CD8-positive, alpha-beta memory T cell (primary cell): ENCODE measurements around the gene FAM184B. TPM values are rescaled to one million over a fixed set of nuclear protein-coding genes. Genes with fewer than 3 reads are reported as not detected.

ENCODE experiments used
- CTCF ChIA-PET: fragments of 350-600 bp; sonication (Branson Sonifier 250); formaldehyde crosslinking; loops from one replicate; lab custom pipeline; 2021; ENCODE audit warnings: antibody characterized with exemption; lab: Charles Lee
- POLR2A ChIA-PET: fragments of 350-600 bp; sonication (Branson Sonifier 250); formaldehyde crosslinking; loops from one replicate; lab custom pipeline; 2021; ENCODE audit warnings: antibody characterized with exemption; lab: Charles Lee
- DNase-seq, 5 donors: peaks; one replicate each; pipeline versions ENCODE4 v3.0.0 to v3.0.0-alpha.2; 2020 to 2022; ENCODE audit warnings: mixed read lengths in 1 of 5
- H3K27ac ChIP-seq: one replicate; pipeline ENCODE4 v1.7.0; 2013; ENCODE audit warnings: low read depth, mild to moderate bottlenecking, low read length, moderate library complexity
- H3K27me3 ChIP-seq: 2 replicates; pipeline ENCODE4 v1.7.0; 2013; ENCODE audit warnings: low read length, mild to moderate bottlenecking; ENCODE audit not compliant: insufficient read depth, poor library complexity, severe bottlenecking
- H3K36me3 ChIP-seq: 2 replicates; pipeline ENCODE4 v1.7.0; 2013; ENCODE audit warnings: mild to moderate bottlenecking, low read length, moderate library complexity; ENCODE audit not compliant: insufficient read depth
- H3K4me1 ChIP-seq: 2 replicates; pipeline ENCODE4 v1.7.0; 2013; ENCODE audit warnings: mild to moderate bottlenecking, low read length, moderate library complexity; ENCODE audit not compliant: insufficient read depth
- H3K4me3 ChIP-seq: 2 replicates; pipeline ENCODE4 v1.7.0; 2013; ENCODE audit warnings: mild to moderate bottlenecking, low read length
- H3K9me3 ChIP-seq: 2 replicates; pipeline ENCODE4 v1.7.0; 2013; ENCODE audit warnings: mild to moderate bottlenecking, low read length
- H3K27ac Mint-ChIP-seq, 8 donors: one replicate each; pipeline ENCODE4 v1.8.0; 2020 to 2021; ENCODE audit warnings: mixed read lengths in 8 of 8, mild to moderate bottlenecking in 6 of 8, inconsistent platforms in 3 of 8, moderate library complexity in 3 of 8
- H3K27me3 Mint-ChIP-seq, 2 donors: one replicate each; pipeline ENCODE4 v1.8.0; 2020 to 2021; ENCODE audit warnings: mixed read lengths in 2 of 2, mild to moderate bottlenecking in 1 of 2, moderate library complexity in 1 of 2
- H3K36me3 Mint-ChIP-seq, 3 donors: one replicate each; pipeline ENCODE4 v1.8.0; 2020 to 2021; ENCODE audit warnings: mixed read lengths in 3 of 3, inconsistent platforms in 1 of 3, mild to moderate bottlenecking in 1 of 3
- H3K4me1 Mint-ChIP-seq, 3 donors: one replicate each; pipeline ENCODE4 v1.8.0; 2020 to 2021; ENCODE audit warnings: mixed read lengths in 3 of 3, inconsistent platforms in 1 of 3, mild to moderate bottlenecking in 1 of 3
- H3K4me3 Mint-ChIP-seq, 7 donors: one replicate each; pipeline ENCODE4 v1.8.0; 2020 to 2021; ENCODE audit warnings: mixed read lengths in 7 of 7, mild to moderate bottlenecking in 6 of 7, moderate library complexity in 4 of 7, inconsistent platforms in 2 of 7
- H3K9me3 Mint-ChIP-seq, 5 donors: one replicate each; pipeline ENCODE4 v1.8.0; 2020 to 2022; ENCODE audit warnings: mixed read lengths in 5 of 5, mild to moderate bottlenecking in 3 of 5, moderate library complexity in 2 of 5, inconsistent platforms in 1 of 5
- polyA plus RNA-seq: library from polyadenylated mRNA; unstranded; fragments of 300-500 nt; fragmentation: Illumina TruSeq; gene quantifications from one replicate; pipeline ENCODE4 v1.2.3, GENCODE V29; 2021
- total RNA-seq, 2 experiments: library from RNA; stranded (reverse); gene quantifications; one replicate each; pipeline ENCODE4 v1.2.3, GENCODE V29; 2021

The FAM184B gene
- total and polyA plus RNA-seq, 3 experiments from 2014 or later = 0.02 TPM; not detected in 2

- no peaks in the 10 kb centered on the region for H3K36me3 ChIP-seq
- no peak overlapping the region for H3K27ac Mint-ChIP-seq
- peaks cover 0 to 5% (median 3%) of the 10 kb centered on the region in 5 donors for H3K9me3 Mint-ChIP-seq
- H3K36me3 Mint-ChIP-seq = peaks cover 0 to 7% (median 0%) of the 10 kb centered on the region in 3 donors
- ChIA-PET POLR2A (no interaction called here), CTCF (no interaction called here)
- peaks cover 12 to 29% of the 10 kb centered on the region in 2 donors for H3K27me3 Mint-ChIP-seq
- no peaks in the 10 kb centered on the region for H3K27me3 ChIP-seq
- H3K4me1 Mint-ChIP-seq = no peaks in the 10 kb centered on the region
- H3K4me1 ChIP-seq = no peaks in the 10 kb centered on the region
- H3K4me3 Mint-ChIP-seq = no peak overlapping the region
- DNase-seq = no peak
- no peaks in the 10 kb centered on the region for H3K9me3 ChIP-seq
- H3K4me3 ChIP-seq = no peak overlapping the region
- no peak overlapping the region for H3K27ac ChIP-seq
These were observed 57.8 kb downstream of the FAM184B start for GRCh38 chr4:17723648-17724047.

GRCh38 chr4:17722356-17722700 lies 59.1 kb downstream of the FAM184B start:
- H3K4me3 Mint-ChIP-seq = no peak overlapping the region
- no peaks in the 10 kb centered on the region for H3K4me1 ChIP-seq
- no peaks in the 10 kb centered on the region for H3K9me3 ChIP-seq
- POLR2A ChIA-PET = no interaction called here
- H3K4me3 ChIP-seq = no peak overlapping the region
- no peak overlapping the region for H3K27ac Mint-ChIP-seq
- H3K36me3 ChIP-seq = no peaks in the 10 kb centered on the region
- peaks cover 12 to 28% of the 10 kb centered on the region in 2 donors for H3K27me3 Mint-ChIP-seq
- H3K27ac ChIP-seq = no peak overlapping the region
- no peaks in the 10 kb centered on the region for H3K27me3 ChIP-seq
- peaks cover 0 to 2% (median 0%) of the 10 kb centered on the region in 5 donors for H3K9me3 Mint-ChIP-seq
- no peak for DNase-seq
- H3K4me1 Mint-ChIP-seq = no peaks in the 10 kb centered on the region
- H3K36me3 Mint-ChIP-seq = peaks cover 0 to 2% (median 0%) of the 10 kb centered on the region in 3 donors
- CTCF ChIA-PET = no interaction called here

GRCh38 chr4:17721496-17722355 lies 59.7 kb downstream of the FAM184B start:
- Histone ChIP-seq H3K4me3 (no peak overlapping the region), H3K36me3 (no peaks in the 10 kb centered on the region), H3K9me3 (no peaks in the 10 kb centered on the region), H3K4me1 (no peaks in the 10 kb centered on the region), H3K27ac (no peak overlapping the region), H3K27me3 (no peaks in the 10 kb centered on the region)
- peaks cover 12 to 24% of the 10 kb centered on the region in 2 donors for H3K27me3 Mint-ChIP-seq
- no peak overlapping the region for H3K4me3 Mint-ChIP-seq
- peaks cover 0 to 2% (median 0%) of the 10 kb centered on the region in 5 donors for H3K9me3 Mint-ChIP-seq
- ChIA-PET CTCF (no interaction called here), POLR2A (no interaction called here)
- H3K4me1 Mint-ChIP-seq = no peaks in the 10 kb centered on the region
- no peak overlapping the region for H3K27ac Mint-ChIP-seq
- H3K36me3 Mint-ChIP-seq = no peaks in the 10 kb centered on the region
- DNase-seq = no peak

- H3K27ac Mint-ChIP-seq = no peak overlapping the region
- no peak for DNase-seq
- peaks cover 0 to 2% (median 0%) of the 10 kb centered on the region in 5 donors for H3K9me3 Mint-ChIP-seq
- H3K4me1 ChIP-seq = no peaks in the 10 kb centered on the region
- POLR2A ChIA-PET = no interaction called here
- no peaks in the 10 kb centered on the region for H3K9me3 ChIP-seq
- H3K27me3 Mint-ChIP-seq = peaks cover 8 to 19% of the 10 kb centered on the region in 2 donors
- H3K27ac ChIP-seq = no peak overlapping the region
- no peaks in the 10 kb centered on the region for H3K36me3 ChIP-seq
- no peak overlapping the region for H3K4me3 Mint-ChIP-seq
- H3K27me3 ChIP-seq = no peaks in the 10 kb centered on the region
- CTCF ChIA-PET = no interaction called here
- no peaks in the 10 kb centered on the region for H3K36me3 Mint-ChIP-seq
- H3K4me3 ChIP-seq = no peak overlapping the region
- no peaks in the 10 kb centered on the region for H3K4me1 Mint-ChIP-seq
These were observed 62.3 kb downstream of the FAM184B start for GRCh38 chr4:17719106-17719505.

- H3K4me1 Mint-ChIP-seq = no peaks in the 10 kb centered on the region
- H3K36me3 Mint-ChIP-seq = no peaks in the 10 kb centered on the region
- H3K4me3 ChIP-seq = no peak overlapping the region
- ChIA-PET CTCF (no interaction called here), POLR2A (no interaction called here)
- no peak overlapping the region for H3K27ac ChIP-seq
- H3K4me3 Mint-ChIP-seq = no peak overlapping the region
- H3K4me1 ChIP-seq = no peaks in the 10 kb centered on the region
- H3K27me3 ChIP-seq = no peaks in the 10 kb centered on the region
- H3K27ac Mint-ChIP-seq = no peak overlapping the region
- peaks cover 0 to 2% (median 0%) of the 10 kb centered on the region in 5 donors for H3K9me3 Mint-ChIP-seq
- peaks cover 12 to 22% of the 10 kb centered on the region in 2 donors for H3K27me3 Mint-ChIP-seq
- DNase-seq = no peak
- no peaks in the 10 kb centered on the region for H3K36me3 ChIP-seq
- H3K9me3 ChIP-seq = no peaks in the 10 kb centered on the region
These were observed 63.0 kb downstream of the FAM184B start for GRCh38 chr4:17718471-17718870.

- Histone ChIP-seq H3K4me1 (no peaks in the 10 kb centered on the region), H3K9me3 (no peaks in the 10 kb centered on the region), H3K27me3 (no peaks in the 10 kb centered on the region), H3K36me3 (no peaks in the 10 kb centered on the region), H3K4me3 (no peak overlapping the region), H3K27ac (no peak overlapping the region)
- no peak for DNase-seq
- CTCF ChIA-PET = no interaction called here
- peaks cover 10 to 22% of the 10 kb centered on the region in 2 donors for H3K27me3 Mint-ChIP-seq
- no peak overlapping the region for H3K27ac Mint-ChIP-seq
- POLR2A ChIA-PET = no interaction called here
- no peak overlapping the region for H3K4me3 Mint-ChIP-seq
- H3K36me3 Mint-ChIP-seq = no peaks in the 10 kb centered on the region
- H3K9me3 Mint-ChIP-seq = peaks cover 0 to 2% (median 0%) of the 10 kb centered on the region in 5 donors
- H3K4me1 Mint-ChIP-seq = no peaks in the 10 kb centered on the region
These were observed 64.1 kb downstream of the FAM184B start for GRCh38 chr4:17717301-17717700.

GRCh38 chr4:17715511-17715910 lies 65.9 kb downstream of the FAM184B start:
- H3K27ac Mint-ChIP-seq = no peak overlapping the region
- no peak overlapping the region for H3K27ac ChIP-seq
- H3K27me3 Mint-ChIP-seq = peaks cover 9 to 26% of the 10 kb centered on the region in 2 donors
- H3K4me3 ChIP-seq = no peak overlapping the region
- H3K9me3 Mint-ChIP-seq = peaks cover 0 to under 1% (median 0%) of the 10 kb centered on the region in 5 donors
- H3K27me3 ChIP-seq = no peaks in the 10 kb centered on the region
- ChIA-PET POLR2A (no interaction called here), CTCF (no interaction called here)
- no peak for DNase-seq
- H3K9me3 ChIP-seq = no peaks in the 10 kb centered on the region
- no peaks in the 10 kb centered on the region for H3K4me1 ChIP-seq
- no peaks in the 10 kb centered on the region for H3K36me3 Mint-ChIP-seq
- H3K36me3 ChIP-seq = no peaks in the 10 kb centered on the region
- no peaks in the 10 kb centered on the region for H3K4me1 Mint-ChIP-seq
- no peak overlapping the region for H3K4me3 Mint-ChIP-seq

- no peaks in the 10 kb centered on the region for H3K36me3 ChIP-seq
These were observed 67.6 kb downstream of the FAM184B start for GRCh38 chr4:17713779-17714178.

More at GRCh38 chr4:17713779-17714178, 67.6 kb downstream of the FAM184B start:
- no peak for DNase-seq
- Mint-ChIP-seq H3K27ac (peak overlapping the region in 1 of 8 donors; percentile 21), H3K27me3 (peaks cover 10 to 21% of the 10 kb centered on the region in 2 donors), H3K4me1 (no peaks in the 10 kb centered on the region), H3K4me3 (no peak overlapping the region), H3K9me3 (no peaks in the 10 kb centered on the region), H3K36me3 (no peaks in the 10 kb centered on the region)
- H3K4me1 ChIP-seq = no peaks in the 10 kb centered on the region
- POLR2A ChIA-PET = no interaction called here
- no peaks in the 10 kb centered on the region for H3K27me3 ChIP-seq
- no peaks in the 10 kb centered on the region for H3K9me3 ChIP-seq
- no peak overlapping the region for H3K4me3 ChIP-seq
- no peak overlapping the region for H3K27ac ChIP-seq
- CTCF ChIA-PET = no interaction called here
